Measurements from ENCODE around the gene OXLD1.

OXLD1 gene

GRCh38 chr17:81666342-81667191, at the start of gene OXLD1, which contains the start of gene CCDC137:
Gene OXLD1, minus strand, starts transcription at chr17:81666605. Its CDS starts 28 bp downstream, at chr17:81666577.
Gene CCDC137, plus strand, starts transcription at chr17:81666737. Its CDS starts 30 bp downstream, at chr17:81666767.
- TF ChIP-seq CTCF (IDR thresholded peaks at IDR 0.05; ENCODE audit: low read depth, low read length): no peak
- peak within 1 kb of the TSS; percentile 92 to 94 for H3K4me3 ChIP-seq (replicated peaks in 1 of 2; ENCODE audit: low read depth in 2 of 2, low read length in 2 of 2)
- DNase-seq (ENCODE audit: low read depth in 2 of 2): peak; percentile 96 to 98

GRCh38 chr17:81715107-81715871, 48.9 kb upstream of the OXLD1 start:
- no peak for DNase-seq (ENCODE audit: low read depth in 2 of 2)
- no peak overlapping the region for H3K4me3 ChIP-seq (replicated peaks in 1 of 2; ENCODE audit: low read depth in 2 of 2, low read length in 2 of 2)
- TF ChIP-seq CTCF (IDR thresholded peaks at IDR 0.05; ENCODE audit: low read depth, low read length): no peak

- no peak overlapping the region for H3K4me3 ChIP-seq (replicated peaks in 1 of 2; ENCODE audit: low read depth in 2 of 2, low read length in 2 of 2)
- no peak for TF ChIP-seq CTCF (IDR thresholded peaks at IDR 0.05; ENCODE audit: low read depth, low read length)
- no peak for DNase-seq (ENCODE audit: low read depth in 2 of 2)
These were observed 48.2 kb upstream of the OXLD1 start for GRCh38 chr17:81714412-81715106.

- H3K4me3 ChIP-seq (replicated peaks in 1 of 2; ENCODE audit: low read depth in 2 of 2, low read length in 2 of 2): no peak overlapping the region
- TF ChIP-seq CTCF (IDR thresholded peaks at IDR 0.05; ENCODE audit: low read depth, low read length): no peak
- no peak for DNase-seq (ENCODE audit: low read depth in 2 of 2)
These were observed 47.4 kb upstream of the OXLD1 start for GRCh38 chr17:81713556-81714411.

GRCh38 chr17:81713004-81713555, 46.7 kb upstream of the OXLD1 start:
- H3K4me3 ChIP-seq (replicated peaks in 1 of 2; ENCODE audit: low read depth in 2 of 2, low read length in 2 of 2): peak overlapping the region; percentile 43 to 66
- no peak for DNase-seq (ENCODE audit: low read depth in 2 of 2)
- no peak for TF ChIP-seq CTCF (IDR thresholded peaks at IDR 0.05; ENCODE audit: low read depth, low read length)

All from cardiac fibroblast (primary cell).